NT2/D1 (cell line): ENCODE measurements around the gene ELOVL6.

Experiments
- YY1 ChIP-seq: IDR thresholded peaks from 2 replicates; pipeline ENCODE4 v1.6.1; 2011; ENCODE audit not compliant: insufficient read length, insufficient read depth
- ZNF274 ChIP-seq: IDR thresholded peaks from 2 replicates; pipeline ENCODE4 v1.6.1; 2011; ENCODE audit warnings: mild to moderate bottlenecking, low read depth, low read length

GRCh38 chr4:110164856-110165255 lies 33.6 kb downstream of the ELOVL6 start:
- no peak for TF ChIP-seq ZNF274
- no peak for TF ChIP-seq YY1
